CD4-positive, alpha-beta T cell treated with Interleukin-6 for 4 hours (primary cell): ENCODE data around the gene TTLL3.

ENCODE experiments used
- DNase-seq: peaks from one replicate; pipeline ENCODE4 v3.0.0-alpha.2; 2020; ENCODE audit warnings: mixed read lengths

The TTLL3 gene

DNA sequence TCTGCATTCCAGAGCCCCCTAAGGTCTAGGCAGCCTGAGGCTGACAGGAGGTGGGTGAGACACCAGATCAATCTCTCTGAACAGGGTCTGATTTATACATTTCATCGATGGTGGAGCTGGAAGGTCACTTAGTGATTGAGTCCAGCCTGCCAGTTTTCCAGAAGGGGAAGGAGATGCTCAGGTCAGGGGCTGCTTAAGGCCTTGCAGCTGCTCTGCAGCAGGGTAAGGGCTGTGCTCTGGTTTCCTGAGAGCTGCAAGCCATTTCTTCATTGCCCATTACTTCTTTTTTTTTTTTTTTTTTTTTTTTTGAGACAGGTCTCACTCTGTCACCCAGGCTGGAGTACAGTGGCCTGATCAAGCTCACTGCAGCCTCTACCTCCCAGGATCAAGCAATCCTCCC, 28.5 kb upstream of the TTLL3 start:
- no peak for DNase-seq

DNA sequence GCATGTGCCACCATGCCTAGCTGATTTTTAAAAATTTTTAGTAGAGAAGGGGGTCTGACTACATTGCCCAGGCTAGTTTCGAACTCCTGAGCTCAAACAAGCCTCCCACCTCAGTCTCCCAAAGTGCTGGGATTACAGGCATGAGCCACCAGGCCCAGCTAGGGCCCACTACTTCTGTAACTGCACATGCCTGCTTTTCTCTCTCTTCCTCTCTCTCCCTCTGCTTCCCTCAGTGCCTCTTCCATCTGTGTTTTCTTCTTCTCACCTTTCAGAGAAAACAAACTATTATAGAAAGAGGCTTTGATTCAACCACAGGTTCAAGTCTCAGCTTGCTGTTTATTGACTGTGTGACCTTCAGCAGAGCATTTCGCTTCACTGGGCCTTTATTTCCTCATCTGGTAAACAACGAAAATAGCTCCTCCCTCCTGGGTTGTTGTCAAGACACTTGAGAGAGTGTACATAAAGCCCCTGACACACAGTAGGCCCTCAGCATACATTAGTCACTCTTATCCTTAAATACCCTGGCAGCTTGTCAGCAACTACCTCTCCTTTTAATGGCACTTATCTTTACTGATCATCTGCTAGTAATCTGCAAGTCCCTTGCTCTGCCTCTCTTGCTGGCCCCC, 28.0 kb upstream of the TTLL3 start:
- DNase-seq = no peak

DNA sequence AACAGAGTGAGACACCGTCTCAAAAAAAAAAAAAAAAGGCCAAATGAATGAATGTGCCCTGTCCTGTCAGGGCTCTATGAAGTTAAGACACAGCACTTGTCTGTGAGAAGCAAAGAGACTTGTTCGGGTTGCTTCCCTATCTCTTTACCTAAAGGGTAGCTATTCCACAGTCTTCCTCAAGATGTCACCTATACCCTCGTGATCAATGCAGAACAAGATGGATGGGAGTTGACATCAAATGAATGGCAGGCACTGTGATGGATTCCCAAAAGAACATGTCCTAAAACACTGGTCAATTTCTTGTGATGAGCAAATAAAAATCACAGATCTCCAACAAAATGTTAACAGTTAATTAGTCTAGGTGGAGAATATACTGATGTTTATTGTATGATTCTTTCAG, 27.3 kb upstream of the TTLL3 start:
- DNase-seq = no peak

DNA sequence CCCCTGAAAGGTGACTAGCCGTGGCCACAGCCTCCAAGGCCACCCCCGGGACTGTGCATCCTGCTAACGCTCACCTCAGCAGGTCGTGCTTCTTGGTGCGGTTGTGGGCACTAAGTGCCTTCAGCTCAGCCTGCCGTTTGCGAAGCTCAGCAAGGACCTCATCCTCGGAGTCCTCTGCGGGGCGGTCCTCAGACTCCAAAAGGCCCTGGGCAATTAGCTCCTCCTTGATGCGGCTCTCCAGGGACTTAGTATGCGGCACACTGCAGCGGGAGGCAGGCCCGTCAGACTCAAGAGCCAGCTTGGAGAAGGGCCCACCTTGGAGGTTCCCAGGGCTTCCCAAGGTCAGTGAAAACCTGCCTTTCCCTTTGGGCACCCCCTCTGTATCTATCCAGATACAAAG, 26.1 kb upstream of the TTLL3 start:
- DNase-seq = no peak

DNA sequence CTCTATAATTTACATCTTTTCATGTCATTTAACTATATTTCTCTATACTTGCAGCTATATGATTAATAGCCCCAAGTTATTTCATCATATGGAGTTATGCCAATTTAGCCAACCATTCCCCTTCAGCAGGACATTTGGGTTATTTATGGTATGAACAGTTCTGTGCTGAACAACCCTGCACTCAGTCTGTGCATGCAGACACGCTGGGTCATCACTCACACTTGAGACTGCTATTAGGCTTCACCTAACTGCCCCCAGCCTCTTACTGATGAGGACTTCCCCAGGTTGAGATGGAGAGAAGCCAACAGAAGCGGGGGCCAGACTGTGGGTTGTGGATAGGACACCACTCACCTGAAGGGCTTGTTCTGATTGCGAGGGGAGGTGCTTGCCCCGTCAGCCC, 25.1 kb upstream of the TTLL3 start:
- DNase-seq = no peak

DNA sequence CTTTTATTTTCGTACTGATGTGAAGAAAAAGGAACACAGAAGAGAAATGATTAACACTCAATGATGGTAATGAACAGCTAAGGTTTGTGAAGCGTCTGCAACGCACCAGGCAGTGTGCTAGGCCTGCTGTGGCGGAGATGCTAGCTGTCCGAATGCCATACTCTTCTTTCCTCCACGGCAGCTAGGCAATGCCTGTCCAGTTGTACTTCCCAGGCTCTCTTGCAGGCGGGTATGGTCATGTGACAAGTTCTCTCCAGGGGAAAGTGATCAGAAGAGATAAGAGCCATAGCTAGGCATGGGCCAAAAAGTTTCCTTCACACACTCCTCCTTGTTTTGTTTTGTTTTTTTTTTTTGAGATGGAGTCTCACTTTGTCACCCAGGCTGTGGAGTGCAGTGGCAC, 24.5 kb upstream of the TTLL3 start:
- DNase-seq = no peak

DNA sequence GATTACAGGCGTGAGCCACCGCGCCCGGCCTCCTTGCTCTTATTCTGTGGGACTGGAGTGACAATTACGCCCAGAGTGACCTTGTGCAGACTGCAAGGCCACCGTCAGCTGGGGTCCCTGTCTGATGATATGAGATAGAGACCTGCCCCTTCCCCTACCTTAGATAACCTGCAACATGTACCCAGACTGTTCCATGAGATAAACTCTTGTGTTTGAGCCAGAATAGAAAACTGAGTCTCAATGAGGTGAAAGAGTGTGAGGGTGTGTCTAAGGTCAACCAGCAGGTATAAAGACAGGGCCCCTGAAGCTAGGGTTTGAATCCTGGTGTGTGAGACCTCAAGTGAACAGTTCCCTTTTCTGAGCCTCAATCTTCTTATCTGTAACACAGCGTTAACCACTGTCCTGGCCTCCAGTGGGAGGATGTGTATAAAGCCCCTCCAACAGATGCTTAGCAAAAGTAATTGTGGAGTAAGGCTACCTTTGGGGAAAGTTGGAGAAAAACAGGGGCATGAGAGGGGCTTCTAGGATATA, 23.8 kb upstream of the TTLL3 start:
- DNase-seq = no peak

DNA sequence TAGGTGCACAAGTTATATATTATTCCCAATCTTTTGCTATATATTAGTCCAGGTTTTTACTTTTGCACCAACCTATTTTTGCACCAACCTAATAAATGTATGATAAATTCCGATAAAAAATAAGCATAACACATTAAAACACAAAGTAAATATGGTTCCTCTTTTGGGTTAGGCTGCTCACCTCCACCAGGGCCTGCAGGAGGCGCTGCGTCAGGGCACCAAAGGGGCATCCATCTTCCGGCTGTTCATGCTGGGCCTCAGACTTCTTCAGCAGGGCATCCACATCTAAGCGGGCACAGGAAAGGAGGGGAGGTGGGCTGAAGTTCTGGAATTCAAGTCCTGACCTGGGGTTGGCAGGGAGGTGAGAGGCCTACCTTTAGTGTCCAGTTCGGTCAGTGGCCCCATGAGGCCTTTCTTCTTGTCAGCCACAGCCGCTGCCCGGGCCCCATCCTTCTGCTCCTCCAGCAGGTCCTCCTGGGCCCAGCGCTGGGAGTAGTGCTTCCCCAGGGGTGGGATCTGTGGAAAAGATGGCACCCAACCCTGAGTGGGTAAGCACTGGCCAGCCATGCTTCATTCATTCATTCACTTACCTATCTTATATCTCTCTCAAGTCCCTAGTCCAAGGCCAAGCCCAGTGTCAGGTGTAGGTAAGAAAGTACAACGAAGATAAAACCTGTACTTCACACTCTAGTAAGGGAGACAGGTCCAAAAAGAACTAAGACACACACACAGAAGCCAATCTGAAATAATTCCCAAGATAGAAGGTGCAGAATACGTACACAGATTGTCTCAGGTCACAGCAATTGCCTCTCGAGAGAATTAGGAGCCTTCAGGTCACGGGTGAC, 23.0 kb upstream of the TTLL3 start:
- DNase-seq = no peak

DNA sequence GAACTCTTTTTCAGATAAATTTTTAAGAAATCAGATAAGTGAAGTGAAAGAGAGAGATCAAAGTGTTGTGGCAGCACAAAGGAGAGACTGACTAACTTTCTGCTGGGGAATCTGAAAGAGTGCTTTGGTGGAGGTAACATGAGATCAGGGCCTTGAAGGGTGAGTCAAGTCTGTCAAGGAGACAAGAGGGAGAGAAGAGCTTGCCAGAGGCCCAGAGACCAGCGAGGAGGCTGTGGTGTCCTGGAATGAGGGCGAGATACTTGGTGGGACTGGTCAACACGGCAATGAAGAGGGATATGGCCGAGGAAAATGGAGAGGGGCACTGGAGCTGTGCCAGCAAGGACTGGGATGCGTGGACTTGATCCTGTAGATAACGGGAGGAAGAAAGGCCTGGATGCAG, 22.3 kb upstream of the TTLL3 start:
- no peak for DNase-seq

DNA sequence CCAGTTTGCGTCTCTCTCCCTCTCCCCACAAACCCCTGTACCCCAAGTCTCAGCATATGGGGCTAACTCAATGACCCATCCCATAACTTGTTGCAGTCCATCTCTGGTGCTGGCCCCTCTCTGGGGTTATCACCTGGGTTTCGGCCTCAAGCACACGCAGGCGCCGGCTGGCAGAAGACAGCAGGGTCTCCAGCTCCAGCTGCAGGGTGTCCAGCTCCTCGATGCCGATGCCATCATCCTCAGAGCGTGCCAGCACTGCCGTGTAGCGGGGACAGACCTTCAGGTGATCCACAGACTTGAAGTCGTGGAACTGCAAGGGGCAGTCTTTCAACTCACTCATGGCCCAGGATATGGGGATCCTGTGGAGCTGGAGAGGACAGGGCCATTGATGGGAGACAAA, 18.9 kb upstream of the TTLL3 start:
- no peak for DNase-seq

DNA sequence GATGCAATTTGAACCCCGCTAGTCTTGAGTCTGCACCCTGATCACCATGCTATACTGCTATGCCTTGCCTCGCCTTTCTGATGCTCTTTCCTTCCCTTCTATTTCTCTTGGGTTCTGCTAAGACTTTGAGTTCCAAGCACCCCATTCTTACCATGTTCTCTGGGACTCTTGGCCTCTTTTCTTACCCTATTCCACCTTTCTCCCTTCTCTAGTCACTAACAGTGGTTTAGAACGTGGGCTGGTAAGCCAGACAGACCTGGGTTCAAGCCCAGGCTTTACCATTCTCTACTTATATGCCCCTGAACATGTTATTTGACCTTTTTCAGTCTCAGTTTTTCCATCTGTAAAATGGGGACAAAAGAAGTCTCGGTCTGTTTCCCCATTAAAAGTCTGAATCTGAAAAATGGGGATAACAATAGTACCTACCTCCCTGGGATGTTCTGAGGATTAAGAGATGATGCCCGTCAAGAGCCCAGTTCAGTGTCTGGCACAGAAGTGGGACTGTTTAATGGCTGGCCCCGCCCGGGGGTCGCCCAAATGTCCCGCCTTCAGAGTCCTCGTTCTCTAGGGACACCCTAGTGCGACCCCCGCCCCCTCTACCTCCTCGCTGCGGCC, 18.2 kb upstream of the TTLL3 start:
- DNase-seq = no peak

DNA sequence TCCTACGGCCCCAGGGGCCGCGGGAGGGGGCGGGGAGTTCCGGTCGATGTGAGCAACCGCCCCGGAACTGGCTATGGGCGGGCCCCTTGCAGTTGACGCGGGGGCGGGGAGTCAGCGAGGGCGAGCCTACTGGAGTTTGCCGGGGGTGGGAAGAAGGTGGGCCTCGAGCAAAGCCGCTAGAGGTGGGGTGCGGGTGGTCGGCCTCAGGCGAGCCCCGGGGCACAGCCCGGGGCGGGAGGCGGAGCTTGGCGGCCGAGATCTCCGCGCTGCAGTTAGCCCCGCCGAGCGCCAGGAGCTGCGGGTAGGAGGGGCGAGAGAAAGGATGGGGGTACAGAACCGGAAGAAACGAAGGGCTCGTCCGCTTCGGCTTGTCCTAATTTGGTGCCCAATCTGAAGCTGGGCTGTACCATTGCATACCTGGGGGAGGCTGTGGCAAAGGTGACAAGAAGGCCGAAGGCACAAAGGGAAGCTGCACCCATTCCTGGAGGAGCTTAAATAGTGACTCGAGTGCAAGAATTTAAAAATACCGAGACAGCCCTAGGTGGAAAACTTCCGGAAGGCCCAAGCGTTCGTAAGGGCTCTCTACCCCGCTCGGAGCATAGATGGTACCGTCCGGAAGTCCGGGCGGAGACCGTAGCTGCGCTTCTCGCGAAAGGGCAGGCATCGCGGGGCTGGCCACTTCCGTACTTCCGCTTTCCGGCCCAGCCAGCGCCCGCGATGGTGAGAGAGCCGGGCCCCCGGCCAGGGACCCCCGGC, 17.5 kb upstream of the TTLL3 start, which contains the start of the genes ARPC4 and TADA3:
Gene ARPC4, plus strand, starts transcription at position 678 of the 756 bp plus-strand sequence. Its CDS starts 40 bp downstream, at position 718.
Gene TADA3, minus strand, starts transcription at position 69 of the 756 bp plus-strand sequence. CDS start 1,007 bp downstream, outside the sequence.
- peak; percentile 94 for DNase-seq

DNA sequence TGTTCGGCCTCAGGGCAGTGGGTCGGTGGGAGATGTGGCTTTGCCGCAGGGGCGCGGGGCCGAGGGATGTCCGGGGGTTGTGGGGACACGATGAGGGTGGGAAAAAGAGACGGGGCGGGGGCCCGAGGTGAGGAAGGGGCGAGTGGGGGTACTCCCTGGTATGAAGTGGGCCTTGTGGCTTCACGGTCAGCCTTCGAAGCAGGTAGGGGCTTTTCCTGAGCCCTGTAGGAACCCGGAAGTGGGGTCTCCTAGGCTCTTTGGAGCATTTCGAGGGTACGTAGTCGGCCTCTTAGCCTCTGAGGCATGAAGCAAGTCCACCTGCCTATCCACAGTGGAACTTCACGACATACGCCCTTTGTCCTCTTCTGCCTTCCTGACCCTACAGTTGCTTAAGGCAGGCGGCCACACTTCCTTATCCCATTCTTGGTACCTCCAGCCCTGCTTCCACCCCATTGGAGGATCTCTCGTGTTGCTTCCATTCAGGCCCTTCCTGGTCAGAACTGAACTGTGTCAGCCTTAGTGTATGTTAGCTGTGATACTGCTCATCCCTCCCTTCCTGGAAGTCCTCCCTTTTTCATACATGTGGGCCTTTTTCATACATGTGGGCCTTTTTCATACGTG, 16.8 kb upstream of the TTLL3 start:
- no peak for DNase-seq

DNA sequence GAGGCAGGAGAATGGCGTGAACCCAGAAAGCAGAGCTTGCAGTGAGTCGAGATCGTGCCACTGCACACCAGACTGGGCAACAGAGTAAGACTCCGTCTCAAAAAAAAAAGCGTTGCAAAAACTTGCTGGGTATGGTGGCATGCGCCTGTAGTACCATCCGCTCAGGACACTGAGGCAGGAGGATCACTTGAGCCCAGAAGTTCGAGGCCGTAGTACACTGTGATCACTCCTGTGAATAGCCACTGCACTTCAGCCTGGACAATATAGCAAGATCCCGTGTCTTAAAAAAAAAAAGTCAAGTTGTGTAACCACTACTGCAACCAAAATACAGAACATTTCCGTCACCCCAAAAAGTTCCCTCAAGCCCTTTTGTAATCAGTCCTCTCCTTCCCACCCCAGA, 15.7 kb upstream of the TTLL3 start:
- no peak for DNase-seq

DNA sequence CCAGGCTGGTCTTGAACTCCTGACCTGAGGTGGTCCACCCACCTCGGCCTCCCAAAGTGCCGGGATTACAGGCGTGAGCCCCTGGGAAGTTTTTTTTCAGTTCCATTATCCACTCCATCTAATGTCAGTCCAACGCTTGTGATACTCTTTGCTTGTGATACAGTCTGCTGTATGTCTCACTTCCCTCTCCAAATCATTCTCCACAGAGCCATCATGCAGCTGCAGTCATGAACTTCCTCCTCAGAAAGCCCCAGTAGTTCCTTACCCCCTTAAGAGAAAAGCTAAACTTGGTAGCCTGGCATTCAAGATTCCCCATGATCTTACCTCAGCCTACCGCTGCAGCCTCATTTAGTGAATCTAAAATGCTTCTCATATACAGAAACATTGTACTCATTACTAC, 14.9 kb upstream of the TTLL3 start:
- no peak for DNase-seq

DNA sequence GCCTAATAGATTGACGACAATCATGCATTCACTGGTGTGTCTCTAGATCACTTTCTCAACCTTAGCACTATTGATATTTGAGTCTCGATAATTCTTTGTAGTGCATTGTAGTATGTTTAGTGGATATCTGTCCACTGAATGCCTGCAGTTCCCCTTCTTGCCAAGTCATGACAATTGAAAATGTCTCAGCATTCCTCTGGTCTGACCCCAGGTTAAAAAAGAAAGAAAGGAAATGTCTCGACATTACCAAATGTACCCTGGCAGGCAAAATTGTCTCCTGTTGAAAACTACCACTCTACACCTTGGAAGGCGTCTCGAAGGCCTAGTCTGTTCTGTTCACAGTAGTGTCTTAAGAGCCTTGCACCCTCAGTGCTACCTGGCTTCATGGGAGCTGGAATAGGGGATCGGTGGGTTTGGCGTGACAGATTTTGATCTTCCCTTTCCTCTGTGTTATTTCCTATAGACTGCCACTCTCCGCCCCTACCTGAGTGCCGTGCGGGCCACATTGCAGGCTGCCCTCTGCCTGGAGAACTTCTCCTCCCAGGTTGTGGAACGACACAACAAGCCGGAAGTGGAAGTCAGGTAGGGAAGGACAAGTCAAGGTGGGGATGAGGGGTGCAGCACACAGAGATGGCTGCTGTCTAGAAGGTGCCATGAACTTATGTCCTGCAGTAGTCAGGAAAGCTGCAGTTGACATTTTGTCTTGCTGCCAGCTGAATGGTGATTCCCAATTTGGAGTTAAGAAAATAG, 12.7 kb upstream of the TTLL3 start:
- DNase-seq = no peak

DNA sequence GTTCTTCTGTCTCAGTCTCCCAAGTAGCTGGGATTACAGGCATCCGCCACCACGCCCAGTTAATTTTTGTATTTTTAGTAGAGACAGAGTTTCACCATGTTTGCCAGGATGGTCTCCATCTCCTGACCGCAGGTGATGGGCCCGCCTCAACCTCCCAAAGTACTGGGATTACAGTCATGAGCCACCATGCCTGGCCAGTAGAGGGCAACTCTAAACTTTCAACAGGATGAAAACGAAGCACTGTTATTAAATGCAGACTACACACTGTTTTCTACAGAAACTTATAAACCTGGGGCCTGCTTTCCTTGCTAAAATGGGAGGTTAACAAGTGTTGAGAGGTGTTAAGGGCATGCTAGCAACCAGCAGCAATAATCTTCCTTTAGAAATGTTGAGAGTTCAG, 9.5 kb upstream of the TTLL3 start:
- DNase-seq = no peak

DNA sequence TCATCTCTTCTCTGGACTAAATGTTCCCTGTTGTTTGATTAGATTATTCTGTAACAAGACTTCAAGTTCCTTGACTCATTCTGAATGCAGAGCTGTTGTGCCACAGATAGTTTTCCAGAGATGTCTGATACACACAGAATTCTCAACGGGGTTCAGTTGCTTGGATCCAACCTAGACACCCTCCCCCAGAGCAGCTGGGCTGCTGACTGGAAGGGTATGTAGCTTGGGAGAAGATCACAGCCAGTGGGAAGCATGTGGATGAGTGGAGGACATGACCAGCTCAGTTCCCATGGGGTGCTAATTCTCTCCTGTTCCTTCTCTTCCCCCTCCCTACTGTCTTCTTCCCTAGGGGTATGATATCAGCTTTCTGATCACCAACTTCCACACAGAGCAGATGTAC, 6.6 kb upstream of the TTLL3 start:
- no peak for DNase-seq

DNA sequence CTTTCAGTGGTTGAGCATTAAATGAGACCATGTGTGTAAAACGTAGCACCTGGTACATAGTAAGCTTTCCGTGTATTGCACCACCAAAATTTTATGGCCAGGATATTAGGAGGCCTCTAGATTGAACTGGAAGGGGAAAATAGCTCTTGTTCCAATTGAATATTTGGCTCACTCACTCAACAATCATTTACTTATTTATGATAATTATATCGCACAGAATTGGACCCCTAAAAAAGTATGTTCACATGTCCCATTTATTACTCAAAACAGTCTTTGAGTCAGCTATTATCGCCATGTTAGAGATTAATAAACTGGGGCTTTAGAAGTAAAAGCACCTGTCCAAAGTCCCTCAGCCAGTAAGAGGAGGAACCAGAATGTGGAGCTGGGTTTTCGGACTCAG, 5.1 kb upstream of the TTLL3 start:
- DNase-seq = no peak

DNA sequence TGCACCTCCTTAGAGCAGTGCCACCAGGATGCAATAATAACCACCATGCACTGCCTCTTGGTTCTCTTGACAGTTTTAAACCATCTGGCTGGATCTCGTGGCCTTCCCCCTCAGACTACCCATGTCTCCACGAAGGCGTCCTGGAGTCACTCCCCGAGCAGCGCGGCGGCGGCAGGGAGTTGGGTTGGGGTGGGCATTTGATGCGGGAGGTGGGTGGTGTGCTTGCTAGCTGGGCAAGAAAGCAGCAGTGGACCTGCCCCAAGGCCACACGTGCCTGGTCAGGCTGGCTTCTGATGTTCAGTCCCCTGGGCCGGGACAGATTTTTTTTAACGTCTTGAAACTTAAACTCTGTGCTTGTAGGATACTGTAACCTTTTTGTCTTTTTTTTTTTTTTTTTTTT, 3.9 kb upstream of the TTLL3 start:
- DNase-seq = no peak

DNA sequence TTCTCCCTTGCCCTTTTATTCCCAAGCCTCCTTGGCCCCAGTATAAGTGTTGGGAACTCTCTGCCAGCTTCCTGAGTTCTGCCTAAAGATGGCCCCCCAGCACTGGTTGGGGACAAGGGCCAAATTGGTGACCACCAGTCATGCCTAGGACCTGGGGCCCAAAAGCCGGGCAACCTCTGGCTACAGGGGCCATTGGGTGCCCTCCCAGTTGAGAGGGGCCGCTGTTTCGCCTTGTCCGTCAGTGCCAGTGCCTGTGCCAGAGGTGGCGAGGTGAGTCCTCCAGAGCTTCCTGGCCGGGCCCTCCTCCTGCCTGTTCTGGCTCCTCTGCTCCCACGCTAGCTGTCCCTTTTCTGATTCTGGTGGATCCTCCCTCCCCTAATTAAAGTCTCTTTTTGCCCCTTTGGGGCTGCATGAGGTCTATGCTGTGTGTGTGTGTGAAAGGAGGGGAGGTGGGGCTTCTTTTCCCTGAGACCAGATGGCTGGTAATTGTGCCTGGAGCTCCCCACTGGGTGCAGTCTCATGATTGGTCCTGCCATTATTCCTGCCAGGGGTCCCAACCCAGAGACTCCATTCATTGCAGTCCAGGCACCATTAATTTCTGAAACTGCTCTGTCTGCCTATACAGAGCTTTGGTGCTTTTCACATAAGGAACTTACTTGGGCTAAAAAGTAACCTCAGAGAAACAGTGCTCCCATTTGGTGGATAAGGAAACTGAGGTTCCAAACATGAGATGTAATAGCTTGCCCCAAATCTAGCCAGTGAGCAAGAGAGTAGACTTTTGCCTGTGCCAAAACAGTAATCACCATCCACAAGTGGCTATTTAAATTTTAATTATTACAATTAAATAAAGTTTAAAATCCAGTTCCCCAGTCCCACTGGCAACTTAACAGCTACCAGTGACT, 3.1 kb upstream of the TTLL3 start:
- DNase-seq = no peak
